AML-193 (cell line): ENCODE results near the gene PACSIN2.

ENCODE experiments used
- DNase-seq, 2 experiments: peaks; one replicate each; lab custom pipeline; 2025; lab: John Stamatoyannopoulos, UW

The PACSIN2 gene

GRCh38 chr22:42881982-42882656 is 132.8 kb downstream of the PACSIN2 start:
- no peak for DNase-seq

GRCh38 chr22:42881298-42881697 is 133.7 kb downstream of the PACSIN2 start:
- no peak for DNase-seq

GRCh38 chr22:42880815-42881214 is 134.1 kb downstream of the PACSIN2 start:
- no peak for DNase-seq

GRCh38 chr22:42879371-42880021 is 135.5 kb downstream of the PACSIN2 start:
- no peak for DNase-seq

- no peak for DNase-seq
Observed at GRCh38 chr22:42878561-42879305, 136.2 kb downstream of the PACSIN2 start.

- DNase-seq, result no peak
Observed at GRCh38 chr22:42877597-42878340, 137.2 kb downstream of the PACSIN2 start.

- DNase-seq, result no peak
Observed at GRCh38 chr22:42877158-42877557, 137.8 kb downstream of the PACSIN2 start.

GRCh38 chr22:42876041-42876440 is 138.9 kb downstream of the PACSIN2 start:
- DNase-seq, result no peak

GRCh38 chr22:42874010-42874409 is 140.9 kb downstream of the PACSIN2 start:
- no peak for DNase-seq

- peak in 1 of 2 experiments; percentile 9 for DNase-seq
Observed at GRCh38 chr22:42873356-42873755, 141.6 kb downstream of the PACSIN2 start.

GRCh38 chr22:42872821-42873220 is 142.1 kb downstream of the PACSIN2 start:
- no peak for DNase-seq

- no peak for DNase-seq
Observed at GRCh38 chr22:42871146-42872050, 143.6 kb downstream of the PACSIN2 start.

GRCh38 chr22:42869888-42870480 is 145.0 kb downstream of the PACSIN2 start:
- no peak for DNase-seq

GRCh38 chr22:42869463-42869862 is 145.5 kb downstream of the PACSIN2 start:
- no peak for DNase-seq

GRCh38 chr22:42868751-42869251 is 146.1 kb downstream of the PACSIN2 start:
- DNase-seq, result no peak

GRCh38 chr22:42866100-42866499 is 148.8 kb downstream of the PACSIN2 start:
- DNase-seq, result no peak

GRCh38 chr22:42865536-42865935 is 149.4 kb downstream of the PACSIN2 start:
- DNase-seq, result no peak

- peak; percentile 16 to 22 for DNase-seq
Observed at GRCh38 chr22:42863349-42863961, 151.5 kb downstream of the PACSIN2 start.

- DNase-seq, result no peak
Observed at GRCh38 chr22:42862045-42862734, 152.8 kb downstream of the PACSIN2 start.

- DNase-seq, result no peak
Observed at GRCh38 chr22:42860968-42861367, 154.0 kb downstream of the PACSIN2 start.
